HepG2 (cell line): ENCODE results near the gene IGF2BP3. TPM values are rescaled to one million over a fixed set of nuclear protein-coding genes. Genes with fewer than 3 reads are reported as not detected.

Source experiments
- BHLHE40 ChIP-seq: IDR thresholded peaks from 2 replicates; pipeline ENCODE4 v1.6.1; 2011; ENCODE audit warnings: low read length, improper control_type of control experiment
- EHMT2 ChIP-seq: fragments of 200-600 bp; sonication (generic); IDR thresholded peaks from 2 replicates; pipeline ENCODE4 v1.7.0; 2017; ENCODE audit warnings: antibody characterized with exemption, low read depth, low read length, borderline replicate concordance
- HMG20A ChIP-seq: IDR thresholded peaks from 2 replicates; pipeline ENCODE4 v1.6.1; 2016; ENCODE audit warnings: borderline replicate concordance
- HMGA1 ChIP-seq: sonication (generic); formaldehyde crosslinking; conservative IDR thresholded peaks from 2 replicates; pipeline ENCODE4 v1.4.0; 2020; ENCODE audit warnings: missing genetic modification reagents
- ISL2 ChIP-seq: sonication (generic); formaldehyde crosslinking; IDR thresholded peaks from 2 replicates; pipeline ENCODE4 v1.5.0; 2020; ENCODE audit warnings: missing genetic modification reagents
- NPAS2 ChIP-seq: sonication (generic); formaldehyde crosslinking; IDR thresholded peaks from 2 replicates; pipeline ENCODE4 v1.8.0; 2022; ENCODE audit warnings: mild to moderate bottlenecking, missing genetic modification reagents, borderline replicate concordance
- ONECUT2 ChIP-seq: sonication (generic); formaldehyde crosslinking; IDR thresholded peaks from 2 replicates; pipeline ENCODE4 v1.4.0; 2020; ENCODE audit warnings: missing genetic modification reagents
- PHB2 ChIP-seq: fragments of 450-650 bp; IDR thresholded peaks from 2 replicates; pipeline ENCODE4 v1.6.1; 2018; ENCODE audit not compliant: partially characterized antibody
- TGIF2 ChIP-seq: IDR thresholded peaks from 2 replicates; pipeline ENCODE4 v1.6.1; 2016; ENCODE audit warnings: control low read depth, missing compliant biosample characterization
- ZBTB20 ChIP-seq: sonication (generic); formaldehyde crosslinking; IDR thresholded peaks from 2 replicates; pipeline ENCODE4 v1.8.1; 2023; ENCODE audit warnings: missing genetic modification reagents, low read depth, mild to moderate bottlenecking, borderline replicate concordance
- ZNF34 ChIP-seq: sonication (generic); formaldehyde crosslinking; IDR thresholded peaks from 2 replicates; pipeline ENCODE4 v1.4.0; 2020; ENCODE audit warnings: mild to moderate bottlenecking, missing genetic modification reagents, borderline replicate concordance
- ZNF775 ChIP-seq: sonication (generic); formaldehyde crosslinking; IDR thresholded peaks from 2 replicates; pipeline ENCODE4 v1.4.0; 2020; ENCODE audit warnings: missing genetic modification reagents, mild to moderate bottlenecking, moderate library complexity, borderline replicate concordance
- ZNF792 ChIP-seq: IDR thresholded peaks from 2 replicates; pipeline ENCODE4 v1.6.1; 2016
- polyA plus RNA-seq, 8 experiments: library from polyadenylated mRNA; depleted of rRNA in 3 of 8; stranded (reverse) in 7 of 8; unstranded in 1 of 8; fragments of >200 nt; fragmentation: Illumina TruSeq in 4 of 8; extraction: Trizol in 4 of 8; gene quantifications; 2 replicates each; pipeline versions ENCODE4 v1.2.1 to v1.2.3, GENCODE V29; 2011 to 2016; ENCODE audit warnings: low read depth in 4 of 8, missing spikeins in 1 of 8, mixed read lengths in 1 of 8; ENCODE audit not compliant: insufficient read depth in 1 of 8
- total RNA-seq, 5 experiments: library from RNA; depleted of rRNA; stranded (reverse); fragments of >200 nt; fragmentation: Illumina TruSeq; extraction: Trizol; gene quantifications; 2 replicates each; pipeline ENCODE4 v1.2.3, GENCODE V29; 2016; ENCODE audit warnings: low read depth in 1 of 5
- TF ChIP-seq, protein P1 (sequence below): sonication (generic); formaldehyde crosslinking; IDR thresholded peaks from 2 replicates; pipeline ENCODE4 v1.5.1; 2020; ENCODE audit warnings: mild to moderate bottlenecking, missing genetic modification reagents, borderline replicate concordance
- TF ChIP-seq, protein P2 (sequence below): sonication (generic); formaldehyde crosslinking; IDR thresholded peaks from 2 replicates; pipeline ENCODE4 v1.5.0; 2020; ENCODE audit warnings: mild to moderate bottlenecking, missing genetic modification reagents
- TF ChIP-seq, protein P3 (sequence below): sonication (generic); formaldehyde crosslinking; IDR thresholded peaks from 2 replicates; pipeline ENCODE4 v1.8.1; 2023; ENCODE audit warnings: mild to moderate bottlenecking, inconsistent platforms, moderate library complexity, missing genetic modification reagents, borderline replicate concordance
- TF ChIP-seq, protein P4 (sequence below): sonication (generic); formaldehyde crosslinking; IDR thresholded peaks from 2 replicates; pipeline ENCODE4 v1.4.0; 2020; ENCODE audit warnings: missing genetic modification reagents, borderline replicate concordance

IGF2BP3 gene
- total and polyA plus RNA-seq, 2 of the 13 experiments (the other 11 are each of a cell fraction or from before 2014, with no cell fraction given): 37.7 to 39.5 TPM

DNA sequence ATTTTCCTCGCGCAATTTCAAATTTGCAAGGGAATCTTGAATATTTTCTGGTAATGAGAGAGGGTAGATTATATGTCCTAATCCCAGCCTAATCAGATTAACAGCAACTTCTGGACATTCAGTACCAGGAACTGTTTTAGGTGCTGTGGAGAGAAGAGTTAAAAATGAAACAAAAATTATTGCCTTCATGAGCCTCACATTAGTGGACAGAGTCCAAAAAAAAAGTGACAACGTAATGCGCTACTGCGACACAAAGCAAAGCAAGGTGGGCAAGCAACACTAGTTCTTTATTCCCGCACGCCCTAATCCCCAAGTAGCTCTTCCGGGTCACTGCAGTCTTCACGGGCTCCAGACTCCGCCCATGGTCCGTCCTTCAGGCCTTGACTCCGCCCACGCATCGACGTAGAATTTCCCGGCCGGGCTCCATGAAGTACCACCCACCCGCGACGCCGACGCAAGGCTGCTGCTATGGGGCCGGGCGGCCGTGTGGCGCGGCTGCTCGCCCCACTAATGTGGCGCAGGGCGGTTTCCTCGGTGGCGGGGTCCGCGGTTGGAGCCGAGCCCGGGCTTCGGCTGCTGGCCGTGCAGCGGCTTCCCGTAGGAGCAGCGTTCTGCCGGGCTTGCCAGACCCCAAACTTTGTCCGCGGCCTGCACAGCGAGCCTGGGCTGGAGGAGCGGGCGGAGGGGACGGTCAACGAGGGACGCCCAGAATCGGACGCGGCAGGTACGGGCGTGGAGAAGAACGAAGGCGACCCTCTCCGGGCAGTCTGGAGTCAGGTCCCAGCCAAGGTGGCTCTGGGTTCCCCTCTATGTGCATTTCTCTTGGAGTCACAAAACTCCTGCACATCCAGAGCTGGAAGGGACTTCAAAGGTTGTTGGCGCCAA is 171.2 kb downstream of the IGF2BP3 start, which contains the start of gene MALSU1 (continued):
- TF ChIP-seq BHLHE40: no peak
- TF ChIP-seq, protein P1, sequence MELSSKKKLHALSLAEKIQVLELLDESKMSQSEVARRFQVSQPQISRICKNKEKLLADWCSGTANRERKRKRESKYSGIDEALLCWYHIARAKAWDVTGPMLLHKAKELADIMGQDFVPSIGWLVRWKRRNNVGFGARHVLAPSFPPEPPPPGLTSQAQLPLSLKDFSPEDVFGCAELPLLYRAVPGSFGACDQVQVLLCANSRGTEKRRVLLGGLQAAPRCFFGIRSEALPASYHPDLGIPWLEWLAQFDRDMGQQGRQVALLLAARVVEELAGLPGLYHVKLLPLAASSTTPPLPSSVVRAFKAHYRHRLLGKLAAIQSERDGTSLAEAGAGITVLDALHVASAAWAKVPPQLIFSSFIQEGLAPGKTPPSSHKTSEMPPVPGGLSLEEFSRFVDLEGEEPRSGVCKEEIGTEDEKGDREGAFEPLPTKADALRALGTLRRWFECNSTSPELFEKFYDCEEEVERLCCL (CRISPR knock-in tag): no peak
- TF ChIP-seq ISL2 (CRISPR knock-in tag): peak; percentile 75
- TF ChIP-seq EHMT2: no peak
- TF ChIP-seq, protein P2, sequence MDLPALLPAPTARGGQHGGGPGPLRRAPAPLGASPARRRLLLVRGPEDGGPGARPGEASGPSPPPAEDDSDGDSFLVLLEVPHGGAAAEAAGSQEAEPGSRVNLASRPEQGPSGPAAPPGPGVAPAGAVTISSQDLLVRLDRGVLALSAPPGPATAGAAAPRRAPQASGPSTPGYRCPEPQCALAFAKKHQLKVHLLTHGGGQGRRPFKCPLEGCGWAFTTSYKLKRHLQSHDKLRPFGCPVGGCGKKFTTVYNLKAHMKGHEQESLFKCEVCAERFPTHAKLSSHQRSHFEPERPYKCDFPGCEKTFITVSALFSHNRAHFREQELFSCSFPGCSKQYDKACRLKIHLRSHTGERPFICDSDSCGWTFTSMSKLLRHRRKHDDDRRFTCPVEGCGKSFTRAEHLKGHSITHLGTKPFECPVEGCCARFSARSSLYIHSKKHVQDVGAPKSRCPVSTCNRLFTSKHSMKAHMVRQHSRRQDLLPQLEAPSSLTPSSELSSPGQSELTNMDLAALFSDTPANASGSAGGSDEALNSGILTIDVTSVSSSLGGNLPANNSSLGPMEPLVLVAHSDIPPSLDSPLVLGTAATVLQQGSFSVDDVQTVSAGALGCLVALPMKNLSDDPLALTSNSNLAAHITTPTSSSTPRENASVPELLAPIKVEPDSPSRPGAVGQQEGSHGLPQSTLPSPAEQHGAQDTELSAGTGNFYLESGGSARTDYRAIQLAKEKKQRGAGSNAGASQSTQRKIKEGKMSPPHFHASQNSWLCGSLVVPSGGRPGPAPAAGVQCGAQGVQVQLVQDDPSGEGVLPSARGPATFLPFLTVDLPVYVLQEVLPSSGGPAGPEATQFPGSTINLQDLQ (CRISPR knock-in tag): no peak
- 0 out of 2 replicates have a peak, but pooled peaks have one; percentile 35 for TF ChIP-seq ZBTB20
- TF ChIP-seq HMGA1 (CRISPR knock-in tag): no peak
- TF ChIP-seq, protein P3, sequence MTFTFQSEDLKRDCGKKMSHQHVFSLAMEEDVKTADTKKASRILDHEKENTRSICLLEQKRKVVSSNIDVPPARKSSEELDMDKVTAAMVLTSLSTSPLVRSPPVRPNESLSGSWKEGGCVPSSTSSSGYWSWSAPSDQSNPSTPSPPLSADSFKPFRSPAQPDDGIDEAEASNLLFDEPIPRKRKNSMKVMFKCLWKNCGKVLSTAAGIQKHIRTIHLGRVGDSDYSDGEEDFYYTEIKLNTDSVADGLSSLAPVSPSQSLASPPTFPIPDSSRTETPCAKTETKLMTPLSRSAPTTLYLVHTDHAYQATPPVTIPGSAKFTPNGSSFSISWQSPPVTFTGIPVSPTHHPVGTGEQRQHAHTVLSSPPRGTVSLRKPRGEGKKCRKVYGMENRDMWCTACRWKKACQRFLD (CRISPR knock-in tag): no peak
- no peak for TF ChIP-seq HMG20A
- TF ChIP-seq ZNF775 (CRISPR knock-in tag): no peak
- no peak for TF ChIP-seq ZNF34
- no peak; the same call in 1 of the 2 replicates for TF ChIP-seq TGIF2 (CRISPR knock-in tag)
- TF ChIP-seq ONECUT2 (CRISPR knock-in tag): no peak
- no peak for TF ChIP-seq NPAS2 (CRISPR knock-in tag)
- TF ChIP-seq, protein P4, sequence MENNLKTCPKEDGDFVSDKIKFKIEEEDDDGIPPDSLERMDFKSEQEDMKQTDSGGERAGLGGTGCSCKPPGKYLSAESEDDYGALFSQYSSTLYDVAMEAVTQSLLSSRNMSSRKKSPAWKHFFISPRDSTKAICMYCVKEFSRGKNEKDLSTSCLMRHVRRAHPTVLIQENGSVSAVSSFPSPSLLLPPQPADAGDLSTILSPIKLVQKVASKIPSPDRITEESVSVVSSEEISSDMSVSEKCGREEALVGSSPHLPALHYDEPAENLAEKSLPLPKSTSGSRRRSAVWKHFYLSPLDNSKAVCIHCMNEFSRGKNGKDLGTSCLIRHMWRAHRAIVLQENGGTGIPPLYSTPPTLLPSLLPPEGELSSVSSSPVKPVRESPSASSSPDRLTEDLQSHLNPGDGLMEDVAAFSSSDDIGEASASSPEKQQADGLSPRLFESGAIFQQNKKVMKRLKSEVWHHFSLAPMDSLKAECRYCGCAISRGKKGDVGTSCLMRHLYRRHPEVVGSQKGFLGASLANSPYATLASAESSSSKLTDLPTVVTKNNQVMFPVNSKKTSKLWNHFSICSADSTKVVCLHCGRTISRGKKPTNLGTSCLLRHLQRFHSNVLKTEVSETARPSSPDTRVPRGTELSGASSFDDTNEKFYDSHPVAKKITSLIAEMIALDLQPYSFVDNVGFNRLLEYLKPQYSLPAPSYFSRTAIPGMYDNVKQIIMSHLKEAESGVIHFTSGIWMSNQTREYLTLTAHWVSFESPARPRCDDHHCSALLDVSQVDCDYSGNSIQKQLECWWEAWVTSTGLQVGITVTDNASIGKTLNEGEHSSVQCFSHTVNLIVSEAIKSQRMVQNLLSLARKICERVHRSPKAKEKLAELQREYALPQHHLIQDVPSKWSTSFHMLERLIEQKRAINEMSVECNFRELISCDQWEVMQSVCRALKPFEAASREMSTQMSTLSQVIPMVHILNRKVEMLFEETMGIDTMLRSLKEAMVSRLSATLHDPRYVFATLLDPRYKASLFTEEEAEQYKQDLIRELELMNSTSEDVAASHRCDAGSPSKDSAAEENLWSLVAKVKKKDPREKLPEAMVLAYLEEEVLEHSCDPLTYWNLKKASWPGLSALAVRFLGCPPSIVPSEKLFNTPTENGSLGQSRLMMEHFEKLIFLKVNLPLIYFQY (CRISPR knock-in tag): no peak
- no peak for TF ChIP-seq PHB2
- 0 out of 2 replicates have a peak, but pooled peaks have one; percentile 59 for TF ChIP-seq ZNF792 (CRISPR knock-in tag)
